ENCODE measurements around the gene STAT2. TPM values are rescaled to one million over a fixed set of nuclear protein-coding genes. Genes with fewer than 3 reads are reported as not detected.
"Not testable (repeated sequence)": the region's sequence is repeated elsewhere in the genome, so short reads cannot be mapped to it uniquely, and the experiment has no call there.

STAT2 gene
- total RNA-seq, 6 donors from 2014 or later = 96.1 to 553 (median 178) TPM

- Histone ChIP-seq H3K4me3 (no peak within 1 kb of the TSS), H3K4me1 (peaks cover 10 to 16% (median 14%) of the 10 kb centered on the region in 4 donors), H3K9me3 (no peaks in the 10 kb centered on the region), H3K27ac (peak within 1 kb of the TSS in 3 of 4 donors; percentile 32 to 61 (median 54)), H3K36me3 (peaks cover 4 to 22% (median 15%) of the 10 kb centered on the region in 4 donors), H3K27me3 (no peaks in the 10 kb centered on the region)
- ATAC-seq (ENCODE audit: low FRiP score in 2 of 2) (no peak), DNase-seq (peak in 1 of 2 donors; percentile 21)
- TF ChIP-seq CTCF (IDR thresholded peaks at IDR 0.05) (no peak), POLR2A (IDR thresholded peaks at IDR 0.05) (no peak), EP300 (IDR thresholded peaks at IDR 0.05) (no peak), POLR2AphosphoS5 (IDR thresholded peaks at IDR 0.05) (no peak)
- 36 to 40% methylated on average over 9 of the region's 9 CpGs for WGBS, 2 donors
These were observed 21.4 kb downstream of the STAT2 start, which contains the start of gene IL23A for GRCh38 chr12:56338308-56339157. Gene IL23A (plus strand): TSS chr12:56338884. CDS start chr12:56339045, 161 bp downstream.

GRCh38 chr12:56337753-56338251 is 22.1 kb downstream of the STAT2 start:
- peak overlapping the region in 1 of 4 donors; percentile 32 for H3K27ac ChIP-seq
- ATAC-seq (ENCODE audit: low FRiP score in 2 of 2) (no peak), DNase-seq (peak in 1 of 2 donors; percentile 40)
- H3K4me1 ChIP-seq = peaks cover 17 to 23% (median 18%) of the 10 kb centered on the region in 4 donors
- H3K27me3 ChIP-seq = no peaks in the 10 kb centered on the region
- WGBS, 2 donors = 67 to 77% methylated on average over 8 of the region's 8 CpGs
- no peak overlapping the region for H3K4me3 ChIP-seq
- peaks cover 0 to 15% (median 7%) of the 10 kb centered on the region in 4 donors for H3K36me3 ChIP-seq
- TF ChIP-seq POLR2A (IDR thresholded peaks at IDR 0.05) (no peak), EP300 (IDR thresholded peaks at IDR 0.05) (no peak), POLR2AphosphoS5 (IDR thresholded peaks at IDR 0.05) (no peak), CTCF (IDR thresholded peaks at IDR 0.05) (no peak)
- no peaks in the 10 kb centered on the region for H3K9me3 ChIP-seq

GRCh38 chr12:56336361-56337167 is 23.3 kb downstream of the STAT2 start:
- ATAC-seq (ENCODE audit: low FRiP score in 2 of 2) = peak in 1 of 2 donors; percentile 1
- 80 to 82% methylated on average over 9 of the region's 9 CpGs for WGBS, 2 donors
- no peak overlapping the region for H3K4me3 ChIP-seq
- H3K4me1 ChIP-seq = peaks cover 19 to 25% (median 20%) of the 10 kb centered on the region in 4 donors
- no peak overlapping the region for H3K27ac ChIP-seq
- TF ChIP-seq POLR2A (IDR thresholded peaks at IDR 0.05) (no peak), CTCF (IDR thresholded peaks at IDR 0.05) (no peak), EP300 (IDR thresholded peaks at IDR 0.05) (no peak), POLR2AphosphoS5 (IDR thresholded peaks at IDR 0.05) (no peak)
- H3K9me3 ChIP-seq = no peaks in the 10 kb centered on the region
- no peaks in the 10 kb centered on the region for H3K27me3 ChIP-seq
- peak in 1 of 2 donors; percentile 54 for DNase-seq
- peaks cover 0 to 3% (median 0%) of the 10 kb centered on the region in 4 donors for H3K36me3 ChIP-seq

- H3K27me3 ChIP-seq; H3K9me3 ChIP-seq; ATAC-seq (ENCODE audit: low FRiP score in 2 of 2); H3K4me3 ChIP-seq; H3K27ac ChIP-seq; DNase-seq; H3K36me3 ChIP-seq: not testable (repeated sequence)
- H3K4me1 ChIP-seq = peaks cover 19 to 25% (median 20%) of the 10 kb centered on the region in 4 donors
- WGBS, 2 donors = 96 to 97% methylated on average over 8 of the region's 8 CpGs
These were observed 24.4 kb downstream of the STAT2 start for GRCh38 chr12:56335527-56335926.

GRCh38 chr12:56334490-56334793 is 25.5 kb downstream of the STAT2 start:
- WGBS, 2 donors = 0 to 10% methylated on average over 3 to 6 of the region's 6 CpGs

More at GRCh38 chr12:56334490-56334793, 25.5 kb downstream of the STAT2 start:
- TF ChIP-seq CTCF (IDR thresholded peaks at IDR 0.05) = no peak
- no peak for TF ChIP-seq POLR2A (IDR thresholded peaks at IDR 0.05)
- no peak for TF ChIP-seq EP300 (IDR thresholded peaks at IDR 0.05)
- TF ChIP-seq POLR2AphosphoS5 (IDR thresholded peaks at IDR 0.05) = no peak
- Histone ChIP-seq H3K4me3 (peak overlapping the region; percentile 60 to 69 (median 62)), H3K4me1 (peaks cover 19 to 25% (median 20%) of the 10 kb centered on the region in 4 donors), H3K36me3 (no peaks in the 10 kb centered on the region), H3K27ac (peak overlapping the region; percentile 93 to 98 (median 96)), H3K9me3 (no peaks in the 10 kb centered on the region), H3K27me3 (no peaks in the 10 kb centered on the region)
- peak in 1 of 2 donors; percentile 1 for ATAC-seq (ENCODE audit: low FRiP score in 2 of 2)
- DNase-seq = no peak
